ENCODE results near the gene SBSN. TPM values are rescaled to one million over a fixed set of nuclear protein-coding genes. Genes with fewer than 3 reads are reported as not detected.
"Not testable (repeated sequence)": the region's sequence is repeated elsewhere in the genome, so short reads cannot be mapped to it uniquely, and the experiment has no call there.

SBSN gene
- total RNA-seq, 1 donor = 4.7 TPM

DNA sequence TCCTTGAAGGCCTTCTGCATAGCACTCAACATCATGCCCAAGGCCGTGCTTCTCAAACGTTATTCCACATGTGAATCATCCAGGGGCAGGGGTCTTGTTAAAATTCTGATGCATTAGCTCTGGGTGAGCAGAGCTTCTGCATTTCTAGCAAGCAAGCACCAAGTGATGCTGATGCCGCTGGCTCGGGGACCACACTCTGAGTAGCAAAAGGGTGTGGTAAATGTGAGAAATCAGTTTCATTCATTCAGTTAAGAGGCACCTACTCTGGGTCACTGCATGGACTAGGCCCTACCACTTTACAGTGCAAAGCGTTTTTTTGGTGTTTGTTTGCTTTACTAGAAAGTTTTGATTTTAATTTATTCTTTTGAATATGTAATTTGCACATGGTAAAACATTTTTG is 45.0 kb downstream of the SBSN start:
- no peak overlapping the region for H3K4me3 ChIP-seq (ENCODE audit: insufficient read depth, low read length)
- H3K27ac ChIP-seq (ENCODE audit: low read depth, low read length) = no peak overlapping the region
- no peak for DNase-seq (ENCODE audit: insufficient read length, low spot score, missing footprints)
- H4K20me1 ChIP-seq (ENCODE audit: insufficient read depth, low read length) = no peaks in the 10 kb centered on the region
- no peaks in the 10 kb centered on the region for H3K79me2 ChIP-seq (ENCODE audit: insufficient read depth, low read length)
- H3K9me3 ChIP-seq (ENCODE audit: low read depth, low read length) = no peaks in the 10 kb centered on the region
- no peak overlapping the region for H3K4me2 ChIP-seq (ENCODE audit: insufficient read depth, low read length)
- TF ChIP-seq, protein P1, sequence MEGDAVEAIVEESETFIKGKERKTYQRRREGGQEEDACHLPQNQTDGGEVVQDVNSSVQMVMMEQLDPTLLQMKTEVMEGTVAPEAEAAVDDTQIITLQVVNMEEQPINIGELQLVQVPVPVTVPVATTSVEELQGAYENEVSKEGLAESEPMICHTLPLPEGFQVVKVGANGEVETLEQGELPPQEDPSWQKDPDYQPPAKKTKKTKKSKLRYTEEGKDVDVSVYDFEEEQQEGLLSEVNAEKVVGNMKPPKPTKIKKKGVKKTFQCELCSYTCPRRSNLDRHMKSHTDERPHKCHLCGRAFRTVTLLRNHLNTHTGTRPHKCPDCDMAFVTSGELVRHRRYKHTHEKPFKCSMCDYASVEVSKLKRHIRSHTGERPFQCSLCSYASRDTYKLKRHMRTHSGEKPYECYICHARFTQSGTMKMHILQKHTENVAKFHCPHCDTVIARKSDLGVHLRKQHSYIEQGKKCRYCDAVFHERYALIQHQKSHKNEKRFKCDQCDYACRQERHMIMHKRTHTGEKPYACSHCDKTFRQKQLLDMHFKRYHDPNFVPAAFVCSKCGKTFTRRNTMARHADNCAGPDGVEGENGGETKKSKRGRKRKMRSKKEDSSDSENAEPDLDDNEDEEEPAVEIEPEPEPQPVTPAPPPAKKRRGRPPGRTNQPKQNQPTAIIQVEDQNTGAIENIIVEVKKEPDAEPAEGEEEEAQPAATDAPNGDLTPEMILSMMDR (IDR thresholded peaks at IDR 0.05; ENCODE audit: extremely low read depth, low read depth, low read length) = no peak
- no peaks in the 10 kb centered on the region for H3K4me1 ChIP-seq (ENCODE audit: insufficient read depth, low read length)
- H3K36me3 ChIP-seq (ENCODE audit: insufficient read depth, low read length) = no peaks in the 10 kb centered on the region
- no peaks in the 10 kb centered on the region for H3K27me3 ChIP-seq (ENCODE audit: insufficient read depth, low read length)
- no peak overlapping the region for H2AFZ ChIP-seq (ENCODE audit: low read length)

DNA sequence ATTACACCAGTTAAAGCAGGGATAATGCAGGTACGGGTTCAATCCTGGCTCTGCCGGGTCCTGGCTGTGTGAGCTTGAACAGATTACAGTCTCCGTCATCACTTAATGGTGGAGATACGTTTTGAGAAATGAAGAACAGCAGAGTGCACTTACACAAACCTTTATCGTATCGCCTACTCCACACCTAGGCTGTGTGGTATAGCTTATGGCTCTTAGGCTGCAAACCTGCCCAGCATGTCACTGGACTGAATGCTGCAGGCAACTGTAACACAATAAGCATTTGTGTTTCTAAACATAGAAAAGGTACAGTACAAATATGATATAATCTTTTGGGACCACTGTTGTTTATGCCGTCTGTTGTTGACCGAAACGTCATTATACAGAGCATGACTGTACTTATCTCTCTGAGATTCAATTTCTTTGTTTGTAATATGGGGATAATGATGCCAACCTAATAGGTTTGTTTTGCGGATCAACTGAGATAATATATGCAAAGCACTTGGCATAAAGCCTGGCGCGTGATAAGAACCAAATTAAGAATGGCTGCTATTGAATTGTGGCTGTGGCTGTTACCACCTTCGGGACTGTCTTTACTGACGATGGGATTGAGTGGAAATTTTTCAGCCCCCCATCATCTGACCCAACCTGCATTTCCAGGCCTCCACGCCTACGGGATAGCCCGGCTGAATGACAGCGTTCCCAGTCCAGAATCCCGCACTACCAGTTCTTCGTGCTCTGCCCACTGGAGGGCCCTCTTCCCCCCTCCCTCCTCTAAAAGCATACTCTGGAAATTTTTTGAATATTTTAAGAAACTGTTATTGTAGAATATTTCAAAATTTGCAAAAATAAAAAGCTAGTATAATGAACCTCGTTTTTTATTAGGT is 49.1 kb downstream of the SBSN start:
- no peak overlapping the region for H3K4me3 ChIP-seq (ENCODE audit: insufficient read depth, low read length)
- H3K27ac ChIP-seq (ENCODE audit: low read depth, low read length) = no peak overlapping the region
- no peaks in the 10 kb centered on the region for H3K36me3 ChIP-seq (ENCODE audit: insufficient read depth, low read length)
- no peaks in the 10 kb centered on the region for H3K9me3 ChIP-seq (ENCODE audit: low read depth, low read length)
- H4K20me1 ChIP-seq (ENCODE audit: insufficient read depth, low read length) = no peaks in the 10 kb centered on the region
- H3K27me3 ChIP-seq (ENCODE audit: insufficient read depth, low read length) = no peaks in the 10 kb centered on the region
- H2AFZ ChIP-seq (ENCODE audit: low read length) = no peak overlapping the region
- no peaks in the 10 kb centered on the region for H3K4me1 ChIP-seq (ENCODE audit: insufficient read depth, low read length)
- DNase-seq (ENCODE audit: insufficient read length, low spot score, missing footprints) = no peak
- no peak overlapping the region for H3K4me2 ChIP-seq (ENCODE audit: insufficient read depth, low read length)
- TF ChIP-seq, protein P1 (IDR thresholded peaks at IDR 0.05; ENCODE audit: extremely low read depth, low read depth, low read length) = no peak
- no peaks in the 10 kb centered on the region for H3K79me2 ChIP-seq (ENCODE audit: insufficient read depth, low read length)

DNA sequence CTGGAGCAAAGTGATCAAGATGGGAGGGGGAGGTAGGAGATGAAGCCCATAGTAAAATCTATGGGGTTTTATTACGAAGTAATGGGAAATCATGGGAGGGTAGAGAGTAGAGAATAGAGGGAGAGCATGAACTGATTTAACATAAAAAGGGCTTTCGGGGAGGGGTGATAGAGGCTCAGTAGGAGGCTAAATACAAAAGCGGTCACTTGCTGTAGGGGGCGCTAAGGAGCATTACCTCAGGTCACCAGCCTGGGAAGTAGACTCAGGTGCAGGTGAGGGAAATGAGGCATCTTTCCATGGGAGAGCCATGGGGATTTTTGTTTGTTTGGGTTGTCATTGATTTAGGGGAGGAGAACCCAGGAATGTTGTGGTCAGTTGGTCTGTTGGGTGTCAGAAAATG is 52.0 kb downstream of the SBSN start:
- Histone ChIP-seq H3K4me1 (ENCODE audit: insufficient read depth, low read length) (no peaks in the 10 kb centered on the region), H3K27ac (ENCODE audit: low read depth, low read length) (no peak overlapping the region), H3K4me3 (ENCODE audit: insufficient read depth, low read length) (no peak overlapping the region), H3K36me3 (ENCODE audit: insufficient read depth, low read length) (no peaks in the 10 kb centered on the region), H3K9me3 (ENCODE audit: low read depth, low read length) (no peaks in the 10 kb centered on the region), H3K4me2 (ENCODE audit: insufficient read depth, low read length) (no peak overlapping the region), H3K27me3 (ENCODE audit: insufficient read depth, low read length) (no peaks in the 10 kb centered on the region), H2AFZ (ENCODE audit: low read length) (no peak overlapping the region), H4K20me1 (ENCODE audit: insufficient read depth, low read length) (no peaks in the 10 kb centered on the region), H3K79me2 (ENCODE audit: insufficient read depth, low read length) (no peaks in the 10 kb centered on the region)
- TF ChIP-seq, protein P1 (IDR thresholded peaks at IDR 0.05; ENCODE audit: extremely low read depth, low read depth, low read length) = no peak
- no peak for DNase-seq (ENCODE audit: insufficient read length, low spot score, missing footprints)

DNA sequence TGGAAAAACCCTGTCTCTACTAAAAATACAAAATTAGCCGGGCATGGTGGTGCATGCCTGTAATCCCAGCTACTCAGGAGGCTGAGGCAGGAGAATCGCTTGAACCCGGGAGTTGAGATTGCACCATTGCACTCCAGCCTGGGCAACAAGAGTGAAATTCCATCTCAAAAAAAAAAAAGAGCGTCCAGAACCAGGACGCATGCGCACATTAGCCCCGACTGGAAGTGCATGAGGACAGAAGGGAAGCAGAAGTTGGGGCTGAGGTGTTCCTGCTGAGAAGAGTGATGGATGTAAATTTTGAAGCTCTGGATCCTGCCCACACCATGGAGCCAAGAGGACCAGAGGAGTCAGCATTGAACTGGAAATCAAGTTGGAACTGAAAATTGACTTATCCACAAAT is 53.5 kb downstream of the SBSN start:
- DNase-seq (ENCODE audit: insufficient read length, low spot score, missing footprints); H3K4me1 ChIP-seq (ENCODE audit: insufficient read depth, low read length); H4K20me1 ChIP-seq (ENCODE audit: insufficient read depth, low read length); H3K4me3 ChIP-seq (ENCODE audit: insufficient read depth, low read length); H3K27me3 ChIP-seq (ENCODE audit: insufficient read depth, low read length); H3K79me2 ChIP-seq (ENCODE audit: insufficient read depth, low read length); H3K36me3 ChIP-seq (ENCODE audit: insufficient read depth, low read length); H3K27ac ChIP-seq (ENCODE audit: low read depth, low read length); H3K9me3 ChIP-seq (ENCODE audit: low read depth, low read length); H2AFZ ChIP-seq (ENCODE audit: low read length); H3K4me2 ChIP-seq (ENCODE audit: insufficient read depth, low read length): not testable (repeated sequence)

Data from osteoblast (primary cell).